GM21381 (cell line): Measurements from ENCODE around the gene KRTAP2-2.
"Not testable (repeated sequence)": the region's sequence is repeated elsewhere in the genome, so short reads cannot be mapped to it uniquely, and the experiment has no call there.

Source experiments
- ATAC-seq: cut with Tn5 transposase; IDR thresholded peaks from one replicate; pipeline ENCODE4 v1.9.1; 2021; ENCODE audit warnings: mild to moderate bottlenecking, moderate library complexity; ENCODE audit not compliant: unreplicated experiment

KRTAP2-2 gene, protein sequence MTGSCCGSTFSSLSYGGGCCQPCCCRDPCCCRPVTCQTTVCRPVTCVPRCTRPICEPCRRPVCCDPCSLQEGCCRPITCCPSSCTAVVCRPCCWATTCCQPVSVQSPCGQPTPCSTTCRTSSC

DNA sequence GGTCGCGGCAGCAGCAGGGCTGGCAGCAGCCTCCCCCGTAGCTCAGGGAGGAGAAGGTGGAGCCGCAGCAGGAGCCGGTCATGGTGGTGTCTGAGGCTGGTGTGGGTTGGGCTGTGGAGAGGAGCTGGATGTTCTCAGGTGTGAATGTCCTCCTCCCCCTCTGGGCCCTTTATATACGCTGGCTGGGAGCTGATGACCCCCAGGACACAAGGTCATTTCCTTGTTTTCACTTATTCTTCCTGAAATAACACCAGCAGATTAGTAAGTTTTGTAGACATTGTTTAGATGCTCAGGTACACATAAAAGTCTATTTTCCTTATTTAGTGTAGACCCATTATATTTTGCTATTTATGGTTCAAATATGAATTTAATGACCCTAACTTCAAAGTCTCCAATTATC, at the start of gene KRTAP2-2:
Gene KRTAP2-2, minus strand, starts transcription at position 101 of the 400 bp plus-strand sequence. Its CDS starts 19 bp downstream, at position 82.
- not testable (repeated sequence) for ATAC-seq

DNA sequence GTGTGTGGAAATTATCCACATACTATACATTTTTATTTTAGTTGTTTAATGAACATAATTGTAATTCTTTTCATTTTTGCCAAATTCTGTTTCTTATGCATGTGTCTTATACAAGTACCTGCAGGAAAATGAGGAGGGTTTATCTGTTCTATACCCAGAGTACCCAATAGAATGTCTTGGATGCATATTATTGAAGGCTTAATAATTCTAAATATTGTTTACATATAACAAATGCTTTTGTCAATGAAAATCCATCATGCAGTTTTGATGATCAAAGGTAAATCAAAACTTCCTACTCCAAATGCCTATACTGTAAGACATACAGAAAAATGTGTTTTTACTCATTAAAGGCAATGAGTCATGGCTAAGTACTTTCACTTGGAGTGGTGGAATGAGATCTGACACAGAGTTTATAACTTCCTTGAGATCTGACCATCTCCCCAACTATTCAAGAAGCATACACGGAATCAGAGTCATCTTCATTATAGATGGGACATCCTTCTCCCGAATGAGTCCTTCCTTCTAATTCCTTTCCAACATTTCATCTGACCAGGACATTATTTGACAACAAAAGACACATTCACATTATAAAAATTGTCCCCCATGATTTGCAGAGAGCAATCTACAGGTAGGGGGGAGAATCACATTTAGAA, 49.5 kb upstream of the KRTAP2-2 start:
- ATAC-seq = not testable (repeated sequence)

DNA sequence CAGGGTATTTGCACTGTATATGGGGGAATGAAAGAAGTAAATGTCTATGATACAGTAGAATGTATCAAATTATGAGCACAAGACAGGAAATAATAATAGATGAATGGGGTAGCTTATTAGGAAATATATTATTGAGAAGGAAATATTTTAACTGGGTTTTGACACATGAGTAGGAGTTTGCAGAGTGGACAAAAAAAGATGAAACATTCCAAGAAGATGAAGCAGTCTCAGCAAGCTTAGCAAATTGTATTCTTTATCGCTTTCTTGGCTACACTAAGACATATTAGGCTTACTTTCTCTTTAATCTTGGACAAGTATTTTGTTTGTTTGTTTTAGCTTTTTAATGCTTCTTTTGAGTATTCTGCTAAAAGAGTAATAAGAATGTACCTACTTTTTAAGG, 48.9 kb upstream of the KRTAP2-2 start:
- no peak for ATAC-seq

DNA sequence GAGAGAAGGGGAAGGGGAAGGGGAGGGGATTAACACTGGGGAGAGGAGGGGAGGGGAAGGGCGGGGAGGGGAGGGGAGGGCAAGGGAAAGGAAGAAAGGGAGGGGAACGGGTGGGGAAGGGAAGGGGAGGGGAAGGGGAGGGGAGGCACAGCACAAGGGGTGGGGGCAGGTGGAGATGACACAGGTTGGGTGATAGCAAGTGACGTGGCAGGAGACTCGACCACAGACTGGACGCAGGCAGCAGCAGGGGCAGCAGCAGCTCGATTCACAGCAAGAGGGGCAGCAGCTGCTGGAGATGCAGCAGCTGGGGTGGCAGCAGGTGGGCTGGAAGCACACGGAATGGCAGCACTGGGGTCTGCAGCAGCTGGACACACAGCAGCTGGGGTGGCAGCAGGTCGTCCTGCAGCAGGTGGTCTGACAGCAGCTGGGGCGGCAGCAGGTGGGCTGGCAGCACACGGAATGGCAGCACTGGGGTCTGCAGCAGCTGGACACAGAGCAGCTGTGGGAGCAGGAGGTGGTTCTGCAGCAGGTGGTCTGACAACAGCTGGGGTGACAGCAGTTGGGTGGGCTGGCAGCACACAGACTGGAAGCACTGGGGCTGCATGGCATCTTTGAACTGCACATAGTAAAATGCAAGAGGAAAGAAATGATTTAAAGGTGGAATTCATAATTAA, 46.7 kb upstream of the KRTAP2-2 start, which contains the start of gene KRTAP4-16:
Gene KRTAP4-16, minus strand, starts transcription at position 624 of the 674 bp plus-strand sequence. Its CDS starts 0 bp downstream, at position 624.
- ATAC-seq = no peak

DNA sequence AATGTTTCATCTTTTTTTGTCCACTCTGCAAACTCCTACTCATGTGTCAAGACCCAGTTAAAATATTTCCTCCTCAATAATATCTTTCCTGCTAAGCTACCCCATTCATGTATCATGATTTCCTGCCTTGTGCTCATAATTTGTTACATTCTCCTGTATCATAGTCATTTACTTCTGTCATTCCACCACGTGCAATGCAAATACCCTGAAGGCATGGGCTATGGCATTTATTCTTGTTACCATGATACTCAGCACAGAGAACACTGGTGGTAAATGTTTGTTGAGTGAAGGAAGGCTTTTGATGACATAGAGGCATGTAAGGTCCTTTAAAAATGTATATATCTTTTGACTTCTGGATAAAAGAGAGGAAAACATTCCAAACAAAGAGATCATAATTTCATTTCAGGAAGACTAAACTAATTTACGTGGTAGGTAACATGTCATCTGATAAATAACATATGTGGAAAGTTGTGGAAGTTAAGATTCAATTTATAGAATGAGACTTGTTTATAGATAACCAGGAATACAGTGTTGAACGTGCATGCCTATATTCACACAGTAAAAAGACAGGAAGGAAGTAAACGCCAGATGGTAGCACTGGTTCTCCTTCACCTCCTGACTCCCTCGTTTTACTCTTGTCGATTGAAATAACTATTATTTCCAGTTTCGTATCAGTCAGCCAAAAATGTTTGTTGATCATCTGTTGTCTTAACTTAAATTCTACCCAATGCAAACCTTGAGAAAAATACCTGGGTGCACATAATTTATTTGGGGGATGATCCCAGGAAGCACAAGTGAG, 44.9 kb upstream of the KRTAP2-2 start:
- ATAC-seq = not testable (repeated sequence)

DNA sequence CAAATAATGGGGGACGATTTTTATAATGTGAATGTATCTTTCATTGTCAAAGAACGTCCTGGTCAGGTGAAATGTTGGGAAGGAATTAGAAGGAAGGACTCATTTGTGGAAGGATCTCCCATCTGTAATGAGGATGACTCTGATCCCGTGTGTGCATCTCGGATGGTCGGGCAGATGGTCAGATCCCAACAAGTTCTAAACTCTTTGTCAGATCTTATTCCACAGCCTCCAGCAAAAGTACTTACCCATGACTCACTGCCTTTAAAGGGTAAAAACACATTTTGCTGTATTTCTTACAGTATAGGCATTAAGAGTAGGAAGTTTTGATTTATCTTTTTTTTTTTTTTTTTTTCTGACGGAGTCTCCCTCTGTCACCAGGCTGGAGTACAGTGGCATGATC, 43.5 kb upstream of the KRTAP2-2 start:
- ATAC-seq = no peak

DNA sequence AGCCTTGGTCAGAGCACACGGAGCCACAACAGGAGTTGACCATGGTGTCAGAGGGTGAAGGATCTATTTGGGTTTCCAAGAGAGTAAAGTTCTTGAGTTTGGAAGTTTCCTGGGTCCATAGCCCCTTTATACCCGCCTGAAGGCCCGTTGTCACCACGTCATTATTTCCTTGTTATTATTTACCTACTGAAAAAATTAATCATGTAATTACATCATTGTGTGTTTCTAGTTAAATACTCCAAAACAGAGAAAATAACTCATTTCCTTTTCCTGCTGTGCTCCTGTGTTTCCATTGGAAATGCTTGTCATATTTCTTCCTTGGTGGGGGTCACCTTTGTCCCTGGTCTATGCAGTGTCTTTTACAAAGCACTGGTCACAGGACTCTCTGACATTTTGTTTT, 43.0 kb upstream of the KRTAP2-2 start, which contains the start of gene KRTAP4-8:
Gene KRTAP4-8, minus strand, starts transcription at position 101 of the 400 bp plus-strand sequence. Its CDS starts 58 bp downstream, at position 43.
- no peak for ATAC-seq

DNA sequence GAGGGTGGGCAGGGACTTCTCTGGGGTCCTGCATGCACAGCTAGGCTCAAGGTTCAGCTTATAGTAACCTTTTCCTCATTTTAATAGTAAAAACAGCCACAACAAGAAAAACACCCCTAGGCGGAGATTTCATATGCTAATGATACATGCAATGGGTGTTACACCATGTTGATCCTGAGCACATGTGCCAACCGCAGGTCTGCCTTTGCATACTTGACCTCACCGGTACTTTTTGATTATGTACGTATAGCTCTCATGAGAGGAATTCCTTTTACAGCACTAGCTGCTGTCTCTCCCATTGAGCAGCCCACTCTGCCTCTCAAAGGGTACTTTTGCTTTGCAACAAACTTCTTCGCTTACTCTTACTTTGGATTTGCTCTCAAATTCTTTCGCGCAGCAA, 41.0 kb upstream of the KRTAP2-2 start:
- ATAC-seq = no peak

DNA sequence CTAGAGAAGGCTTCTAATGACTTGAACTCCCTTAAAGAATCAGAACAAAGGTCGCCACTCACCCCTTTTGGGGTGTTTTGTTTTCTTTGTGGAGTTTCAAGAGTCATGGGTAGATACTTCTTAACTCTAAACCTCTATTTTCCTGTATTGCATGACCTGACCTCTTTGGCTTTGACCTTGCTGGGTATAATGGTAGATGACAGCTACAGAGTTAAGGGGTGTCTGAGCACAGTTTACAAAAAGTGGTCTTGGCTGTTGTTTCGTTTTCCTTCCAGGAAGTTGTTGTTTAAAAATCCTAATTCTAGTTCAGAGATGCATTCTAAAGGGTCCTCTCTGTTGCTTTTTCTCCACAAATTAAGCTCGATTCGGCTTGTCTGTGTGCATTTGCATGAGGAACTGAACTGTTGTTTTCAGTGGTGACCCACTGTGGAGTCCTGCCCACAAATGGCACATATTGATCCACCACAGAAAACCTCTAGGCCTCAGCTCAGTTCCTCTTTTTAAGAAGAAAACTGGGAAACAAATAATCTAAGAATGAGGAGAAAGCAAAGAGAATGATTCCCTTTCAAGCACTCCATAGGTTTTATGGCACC, 33.8 kb upstream of the KRTAP2-2 start:
- not testable (repeated sequence) for ATAC-seq

DNA sequence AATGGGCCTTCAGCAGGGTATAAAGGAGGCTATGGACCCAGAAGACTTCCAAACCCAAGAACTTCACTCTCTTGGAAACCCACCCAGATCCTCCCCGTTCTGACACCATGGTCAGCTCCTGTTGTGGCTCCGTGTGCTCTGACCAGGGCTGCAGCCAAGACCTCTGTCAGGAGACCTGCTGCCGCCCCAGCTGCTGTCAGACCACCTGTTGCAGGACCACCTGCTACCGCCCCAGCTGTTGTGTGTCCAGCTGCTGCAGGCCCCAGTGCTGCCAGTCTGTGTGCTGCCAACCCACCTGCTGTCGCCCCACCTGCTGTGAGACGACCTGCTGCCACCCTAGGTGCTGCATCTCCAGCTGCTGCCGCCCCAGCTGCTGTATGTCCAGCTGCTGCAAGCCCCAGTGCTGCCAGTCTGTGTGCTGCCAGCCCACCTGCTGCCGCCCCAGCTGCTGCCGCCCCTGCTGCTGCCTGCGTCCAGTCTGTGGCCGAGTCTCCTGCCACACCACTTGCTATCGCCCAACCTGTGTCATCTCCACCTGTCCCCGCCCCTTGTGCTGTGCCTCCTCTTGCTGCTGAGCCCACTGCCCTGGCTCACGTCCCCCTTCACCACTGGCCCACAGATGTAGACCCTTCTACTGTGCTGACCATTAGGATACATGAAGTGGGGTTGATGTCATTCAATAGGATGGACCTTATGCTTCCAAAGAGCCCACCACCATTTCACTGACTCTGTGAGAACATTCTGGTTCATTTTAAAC, 29.2 kb upstream of the KRTAP2-2 start, which contains the start of gene KRTAP4-7:
Gene KRTAP4-7, plus strand, starts transcription at position 51 of the 757 bp plus-strand sequence. Its CDS starts 57 bp downstream, at position 108.
- ATAC-seq = not testable (repeated sequence)

DNA sequence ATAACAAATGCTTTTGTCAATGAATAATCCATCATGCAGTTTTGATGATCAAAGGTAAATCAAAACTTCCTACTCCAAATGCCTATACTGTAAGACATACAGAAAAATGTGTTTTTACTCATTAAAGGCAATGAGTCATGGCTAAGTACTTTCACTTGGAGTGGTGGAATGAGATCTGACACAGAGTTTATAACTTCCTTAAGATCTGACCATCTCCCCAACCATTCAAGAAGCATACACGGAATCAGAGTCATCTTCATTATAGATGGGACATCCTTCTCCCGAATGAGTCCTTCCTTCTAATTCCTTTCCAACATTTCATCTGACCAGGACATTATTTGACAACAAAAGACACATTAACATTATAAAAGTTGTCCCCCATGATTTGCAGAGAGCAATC, 28.4 kb upstream of the KRTAP2-2 start:
- ATAC-seq = not testable (repeated sequence)

DNA sequence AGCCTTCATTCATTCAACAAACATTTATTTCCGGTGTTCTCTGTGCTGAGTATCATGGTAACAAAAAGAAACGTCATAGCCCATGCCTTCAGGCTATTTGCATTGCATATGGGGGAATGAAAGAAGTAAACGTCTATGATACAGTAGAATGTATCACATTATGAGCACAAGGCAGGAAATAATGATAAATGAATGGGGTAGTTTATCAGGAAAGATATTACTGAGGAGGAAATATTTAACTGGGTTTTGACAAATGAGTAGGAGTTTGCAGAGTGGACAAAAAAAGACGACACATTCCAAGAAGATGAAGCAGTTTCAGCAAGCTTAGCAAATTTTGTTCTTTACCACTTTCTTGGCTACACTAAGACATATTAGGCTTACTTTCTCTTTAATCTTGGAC, 27.6 kb upstream of the KRTAP2-2 start:
- ATAC-seq = no peak

DNA sequence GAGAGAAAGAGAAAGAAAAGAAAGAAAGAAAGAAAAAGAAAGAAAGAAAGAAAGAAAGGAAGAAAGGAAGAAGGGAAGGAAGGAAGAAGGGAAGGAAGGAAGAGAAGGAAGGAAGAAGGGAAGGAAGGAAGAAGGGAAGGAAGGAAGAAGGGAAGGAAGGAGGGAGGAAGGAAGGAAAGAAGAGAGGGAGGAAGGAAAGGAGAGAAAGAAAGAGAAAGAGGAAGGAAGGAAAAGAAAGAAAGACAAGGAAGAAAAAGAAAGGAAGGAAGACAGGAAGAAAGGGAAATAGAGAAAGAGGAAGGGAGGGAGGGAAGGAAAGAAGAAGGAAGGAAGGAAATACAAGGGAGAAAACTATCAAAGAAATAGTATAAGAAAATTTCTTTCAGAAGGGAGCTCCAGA, 21.8 kb upstream of the KRTAP2-2 start:
- no peak for ATAC-seq

DNA sequence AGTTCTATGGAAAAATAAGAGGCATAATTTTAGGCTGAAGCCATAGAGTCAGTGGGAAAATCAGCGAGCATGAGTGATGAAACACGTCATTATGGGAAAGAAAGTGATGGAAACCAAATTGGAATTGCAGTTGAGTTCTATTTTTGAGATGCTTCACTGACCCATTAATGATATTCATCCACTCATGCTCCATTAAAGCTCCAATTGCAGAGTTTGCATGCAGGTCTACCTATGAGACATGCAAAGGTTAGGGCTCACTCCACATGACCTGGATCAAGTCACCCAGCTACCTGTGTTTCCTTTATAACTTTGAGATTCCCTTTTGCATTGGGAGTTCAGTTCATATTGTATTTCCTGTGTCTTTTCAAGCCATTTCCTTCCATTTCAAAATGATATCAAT, 18.6 kb upstream of the KRTAP2-2 start:
- ATAC-seq = no peak

DNA sequence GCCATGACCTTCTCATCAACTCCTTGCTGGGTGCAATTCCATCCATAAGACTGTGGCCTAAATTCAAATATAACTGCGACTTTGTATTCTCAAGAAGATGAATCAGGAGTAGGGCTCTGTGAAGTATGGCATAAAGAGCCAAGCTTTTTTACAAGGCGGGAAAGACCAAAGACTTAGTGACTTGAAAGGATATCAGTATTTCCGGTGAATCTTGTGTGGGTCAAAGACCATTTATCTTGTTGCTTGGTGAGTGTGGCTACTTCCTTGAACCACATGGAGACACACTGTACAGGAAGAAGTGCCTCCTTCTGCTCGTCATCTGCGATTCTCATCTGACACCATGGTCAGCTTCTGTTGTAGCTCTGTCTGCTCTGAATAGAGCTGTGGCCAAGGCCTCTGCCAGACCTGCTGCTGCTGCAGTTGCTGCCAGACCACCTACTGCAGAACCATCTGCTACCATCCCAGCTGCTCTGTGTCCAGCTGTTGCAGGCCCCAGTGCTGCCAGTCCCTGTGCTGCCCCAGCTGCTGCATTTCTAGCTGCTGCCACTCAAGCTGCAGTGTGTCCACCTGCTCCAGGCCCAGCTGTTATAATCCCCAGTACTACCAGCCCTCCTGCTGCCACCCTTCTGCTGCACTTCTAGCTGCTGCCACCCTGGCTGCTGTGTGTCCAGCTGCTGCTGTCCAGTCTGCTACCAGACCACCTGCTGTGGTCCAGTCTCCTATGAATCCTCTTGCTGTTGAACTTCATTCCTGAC, 16.8 kb upstream of the KRTAP2-2 start:
- no peak for ATAC-seq

DNA sequence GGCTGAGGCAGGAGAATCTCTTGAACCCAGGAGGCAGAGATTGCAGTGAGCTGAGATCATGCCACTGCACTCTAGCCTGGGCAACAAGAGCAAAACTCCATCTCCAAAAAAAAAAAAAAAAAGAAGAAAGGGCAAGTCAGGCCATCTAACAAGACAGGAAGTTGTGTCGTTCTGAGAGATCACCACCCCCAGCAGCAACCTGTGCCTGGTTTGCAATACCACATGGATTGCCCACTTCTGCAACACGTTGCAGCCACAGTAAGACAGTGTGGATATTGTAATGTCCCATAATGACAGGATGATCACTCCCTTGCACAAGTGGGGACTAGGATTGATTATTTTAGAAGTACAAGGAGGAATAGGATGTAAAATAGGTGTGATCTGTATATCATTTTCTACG, 14.0 kb upstream of the KRTAP2-2 start:
- no peak for ATAC-seq

DNA sequence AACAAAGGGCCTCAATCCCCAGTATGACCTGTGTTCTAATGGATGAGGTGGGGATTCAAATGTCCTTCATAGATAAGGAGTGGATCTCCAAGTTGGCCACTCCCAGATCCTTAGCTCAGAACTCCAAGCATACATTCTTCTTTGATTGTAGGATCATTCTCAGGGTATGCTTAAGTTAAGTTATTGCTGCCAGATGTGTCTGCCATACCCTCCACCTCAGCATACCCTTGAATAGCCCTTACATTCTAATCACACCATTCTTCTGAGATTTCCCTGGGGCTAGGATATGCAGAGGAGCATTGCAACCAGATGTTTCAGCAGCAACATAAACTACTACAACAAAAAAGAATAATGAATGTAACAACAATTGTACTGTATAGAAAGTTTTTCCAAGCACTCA, 12.3 kb upstream of the KRTAP2-2 start:
- ATAC-seq = no peak

DNA sequence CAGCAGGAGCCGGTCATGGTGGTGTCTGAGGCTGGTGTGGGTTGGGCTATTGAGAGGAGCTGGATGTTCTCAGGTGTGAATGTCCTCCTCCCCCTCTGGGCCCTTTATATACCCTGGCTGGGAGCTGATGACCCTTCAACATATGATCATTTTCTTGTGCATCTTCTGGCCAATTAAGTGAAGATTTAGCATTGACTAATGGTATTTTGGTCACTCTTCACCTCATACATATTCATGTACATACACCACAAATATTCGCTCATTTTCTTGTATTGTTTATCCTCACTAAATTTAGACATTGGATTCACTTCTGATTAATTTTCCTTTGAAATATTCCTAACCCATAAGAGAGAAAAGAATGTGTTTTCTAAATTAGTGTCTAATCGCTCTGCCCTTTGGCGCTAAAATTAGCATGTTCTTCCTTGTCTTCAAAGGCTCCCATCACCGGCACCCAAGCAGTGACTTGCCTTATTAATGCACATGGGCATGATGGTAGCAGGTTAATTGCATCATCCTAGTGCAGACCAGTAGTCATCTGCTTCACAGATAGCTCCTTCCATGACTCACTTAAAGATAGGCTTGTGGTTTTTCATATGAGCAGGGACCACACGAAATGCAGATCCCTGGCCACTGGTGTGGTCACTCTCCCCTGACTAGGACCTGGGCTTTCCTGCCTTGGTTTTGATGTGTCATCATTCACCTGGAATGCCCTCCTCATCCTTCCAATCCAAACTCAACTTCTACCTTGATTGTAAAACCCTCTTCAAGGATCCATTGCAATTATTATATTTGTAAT, 11.0 kb upstream of the KRTAP2-2 start, which contains the start of gene KRTAP2-4:
Gene KRTAP2-4, minus strand, starts transcription at position 51 of the 796 bp plus-strand sequence. Its CDS starts 34 bp downstream, at position 17.
- no peak for ATAC-seq
